Stomach (tissue), 4 donors: ENCODE data around the gene PSMD4.

Experiments
- POLR2A ChIP-seq, 4 donors: fragments of 450-650 bp; IDR thresholded peaks; one replicate each; pipeline ENCODE4 v1.6.1; 2016; ENCODE audit warnings: antibody characterized with exemption in 4 of 4, control low read depth in 2 of 4, mild to moderate bottlenecking in 1 of 4, moderate library complexity in 1 of 4
- POLR2AphosphoS5 ChIP-seq, 3 donors: sonication (generic); formaldehyde crosslinking; IDR thresholded peaks; one replicate each; pipeline ENCODE4 v1.6.1; 2016; ENCODE audit warnings: antibody characterized with exemption in 3 of 3
- TF ChIP-seq, protein P1 (sequence below), 7 experiments: fragments of 450-650 bp in 4 of 7; fragments of 200-600 bp in 3 of 7; sonication (generic) in 3 of 7; IDR thresholded peaks; one replicate each; pipeline ENCODE4 v1.5.1; 2016 to 2019; ENCODE audit warnings: antibody characterized with exemption in 7 of 7, control low read depth in 2 of 7, mild to moderate bottlenecking in 1 of 7

- TF ChIP-seq POLR2A (IDR thresholded peaks at IDR 0.05), result no peak
- no peak for TF ChIP-seq POLR2AphosphoS5 (IDR thresholded peaks at IDR 0.05)
- TF ChIP-seq, protein P1, sequence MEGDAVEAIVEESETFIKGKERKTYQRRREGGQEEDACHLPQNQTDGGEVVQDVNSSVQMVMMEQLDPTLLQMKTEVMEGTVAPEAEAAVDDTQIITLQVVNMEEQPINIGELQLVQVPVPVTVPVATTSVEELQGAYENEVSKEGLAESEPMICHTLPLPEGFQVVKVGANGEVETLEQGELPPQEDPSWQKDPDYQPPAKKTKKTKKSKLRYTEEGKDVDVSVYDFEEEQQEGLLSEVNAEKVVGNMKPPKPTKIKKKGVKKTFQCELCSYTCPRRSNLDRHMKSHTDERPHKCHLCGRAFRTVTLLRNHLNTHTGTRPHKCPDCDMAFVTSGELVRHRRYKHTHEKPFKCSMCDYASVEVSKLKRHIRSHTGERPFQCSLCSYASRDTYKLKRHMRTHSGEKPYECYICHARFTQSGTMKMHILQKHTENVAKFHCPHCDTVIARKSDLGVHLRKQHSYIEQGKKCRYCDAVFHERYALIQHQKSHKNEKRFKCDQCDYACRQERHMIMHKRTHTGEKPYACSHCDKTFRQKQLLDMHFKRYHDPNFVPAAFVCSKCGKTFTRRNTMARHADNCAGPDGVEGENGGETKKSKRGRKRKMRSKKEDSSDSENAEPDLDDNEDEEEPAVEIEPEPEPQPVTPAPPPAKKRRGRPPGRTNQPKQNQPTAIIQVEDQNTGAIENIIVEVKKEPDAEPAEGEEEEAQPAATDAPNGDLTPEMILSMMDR (IDR thresholded peaks at IDR 0.05), result no peak
Measured at GRCh38 chr1:151282883-151283725, 28.6 kb downstream of the PSMD4 start.
